CD4-positive, alpha-beta T cell treated with Interleukin-17A for 1 hour (primary cell): ENCODE results near the gene LHX3.

ENCODE experiments used
- DNase-seq: peaks from one replicate; pipeline ENCODE4 v3.0.0-alpha.2; 2020

The LHX3 gene

GRCh38 chr9:136225748-136226679, 21.1 kb upstream of the LHX3 start:
- peak; percentile 71 for DNase-seq

DNA sequence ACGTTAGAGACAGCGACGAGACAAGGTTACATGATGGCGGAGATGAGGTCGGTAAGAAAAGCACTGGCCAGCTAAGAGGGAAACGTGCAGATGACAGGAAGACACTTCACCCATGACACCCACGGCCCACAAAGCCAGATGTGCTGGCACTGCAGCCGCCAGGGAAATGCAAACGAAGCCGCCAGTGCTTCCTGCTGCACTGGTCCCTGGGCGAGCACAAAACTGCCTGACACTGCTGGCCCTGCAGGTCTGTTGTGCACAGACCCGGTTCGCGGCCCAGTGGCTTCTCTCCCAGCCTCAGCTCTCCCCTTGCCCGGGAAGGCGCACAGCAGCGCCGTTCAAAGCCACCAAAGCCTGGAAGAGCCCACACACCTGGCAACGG, 20.4 kb upstream of the LHX3 start:
- peak; percentile 43 for DNase-seq

DNA sequence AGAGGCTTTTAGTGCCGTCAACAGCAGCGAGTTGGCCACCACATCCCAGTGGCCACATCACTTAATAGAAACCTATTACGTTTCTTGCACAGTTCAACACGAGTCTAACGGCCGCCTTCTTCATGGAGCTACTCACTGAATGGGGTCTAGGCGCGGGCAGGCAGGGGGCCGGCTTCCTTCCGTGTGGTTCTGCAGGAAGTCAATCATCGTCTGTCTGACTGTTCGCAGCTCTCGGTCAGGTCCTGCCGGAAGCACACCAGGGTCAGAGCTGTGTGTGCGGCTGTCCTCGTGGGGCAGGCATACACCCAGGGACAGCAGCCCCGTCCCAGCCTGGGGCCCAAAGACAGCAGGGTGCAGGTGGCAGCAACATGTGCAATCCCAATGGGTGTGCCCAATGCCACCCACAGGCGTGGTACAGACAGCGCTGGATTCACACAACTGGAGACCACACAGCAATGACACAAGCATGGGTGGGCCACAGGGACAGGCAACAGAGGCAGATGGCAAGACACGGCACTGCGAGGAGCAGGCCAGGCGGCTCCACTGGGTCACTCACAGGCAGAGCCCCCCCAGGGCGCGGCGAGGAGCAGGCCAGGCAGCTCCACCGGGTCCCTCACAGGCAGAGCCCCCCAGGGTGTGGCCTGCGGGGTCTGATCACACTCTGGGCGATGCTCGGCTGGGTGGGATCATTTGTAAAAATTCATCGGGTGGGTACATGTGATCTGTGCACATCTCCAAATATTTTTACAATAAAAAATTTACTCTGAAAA, 19.1 kb upstream of the LHX3 start:
- DNase-seq: no peak

DNA sequence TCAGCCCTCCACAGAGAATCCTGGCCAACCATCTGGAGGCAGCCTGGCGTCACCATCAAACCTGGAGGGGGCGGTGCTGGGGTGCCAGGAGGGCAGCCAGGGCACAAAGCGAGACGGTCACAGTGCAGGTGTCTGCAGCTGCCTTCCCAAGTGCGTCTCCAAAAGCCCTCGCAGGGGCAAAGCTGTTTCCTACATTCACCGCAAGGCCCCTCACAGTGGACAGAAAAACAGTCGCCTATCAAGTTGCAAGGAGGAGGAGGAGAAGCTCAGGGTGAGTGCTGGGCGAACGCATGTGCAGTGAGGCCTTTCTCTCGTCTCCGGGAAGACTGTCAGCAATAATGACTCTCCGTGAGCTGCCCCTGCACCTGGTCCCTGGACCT, 18.0 kb upstream of the LHX3 start:
- DNase-seq: no peak

GRCh38 chr9:136222166-136222905, 17.4 kb upstream of the LHX3 start:
- DNase-seq: no peak

- DNase-seq: peak; percentile 49
Measured at GRCh38 chr9:136220017-136220729, 15.2 kb upstream of the LHX3 start.

DNA sequence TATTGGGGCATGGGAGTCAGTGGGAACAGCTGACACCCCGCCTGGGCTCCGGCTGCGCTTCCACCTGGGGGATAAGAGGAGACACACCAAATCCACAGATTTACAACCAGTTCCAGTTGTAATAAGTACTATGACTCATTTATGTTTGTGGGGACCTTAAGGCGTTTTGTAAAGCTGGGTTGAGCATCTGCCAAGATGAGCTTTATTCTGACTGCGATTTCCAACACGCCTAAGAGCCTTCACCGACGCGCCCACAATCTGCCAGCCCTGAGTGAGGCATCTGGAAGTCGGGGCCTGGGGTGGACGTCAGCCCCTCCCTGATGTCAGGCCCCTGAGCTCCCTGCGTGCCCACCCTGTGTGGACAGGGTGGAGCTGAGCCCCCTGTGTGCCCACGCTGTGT, 14.3 kb upstream of the LHX3 start:
- no peak for DNase-seq

GRCh38 chr9:136218673-136219072, 13.7 kb upstream of the LHX3 start:
- DNase-seq: no peak

DNA sequence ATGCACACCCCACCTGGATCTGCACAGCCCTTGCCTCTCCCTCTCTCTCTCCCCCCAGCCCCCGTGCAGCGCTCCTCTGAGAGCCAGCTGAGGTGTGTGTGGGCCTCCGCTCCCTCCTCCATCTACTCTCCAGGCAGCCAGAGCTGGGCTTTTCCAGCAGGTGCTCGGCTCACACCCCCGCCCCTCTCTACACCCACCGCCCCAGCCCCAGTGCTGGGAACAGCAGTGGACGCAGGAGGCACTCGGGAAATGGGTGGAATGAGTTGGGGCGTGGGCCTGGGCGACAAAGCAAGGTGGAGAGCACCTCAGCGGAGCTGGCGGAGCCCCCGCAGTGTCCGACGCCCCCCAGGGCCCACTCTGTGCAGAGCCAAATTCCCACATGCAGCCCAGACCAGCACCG, 13.3 kb upstream of the LHX3 start:
- DNase-seq: no peak

- DNase-seq: no peak
Measured at GRCh38 chr9:136216541-136217244, 11.8 kb upstream of the LHX3 start.

GRCh38 chr9:136213733-136214132, 8.8 kb upstream of the LHX3 start:
- DNase-seq: no peak

GRCh38 chr9:136212345-136212950, 7.5 kb upstream of the LHX3 start:
- DNase-seq: no peak

GRCh38 chr9:136211441-136212344, 6.8 kb upstream of the LHX3 start:
- DNase-seq: no peak

DNA sequence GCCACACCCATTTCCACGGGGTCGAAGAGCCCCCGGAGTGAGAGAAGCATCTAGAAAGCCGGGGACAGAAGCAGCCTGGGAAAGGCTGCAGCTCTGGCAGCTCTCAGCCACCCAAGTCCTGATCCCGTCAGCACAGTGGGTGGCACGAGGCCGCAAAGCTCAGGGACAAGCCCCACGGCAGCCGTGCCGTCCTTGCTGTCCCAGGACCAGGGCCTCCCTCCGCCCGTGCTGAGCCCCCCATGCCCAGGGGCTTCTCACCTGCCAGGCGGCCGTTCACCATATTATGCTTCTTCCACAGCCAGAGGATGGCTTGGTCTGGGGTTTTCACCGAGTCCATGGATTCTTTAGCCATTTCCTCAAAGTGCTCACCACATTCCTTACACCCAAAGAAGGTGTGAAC, 6.1 kb upstream of the LHX3 start:
- no peak for DNase-seq

- no peak for DNase-seq
Measured at GRCh38 chr9:136210276-136210675, 5.3 kb upstream of the LHX3 start.

GRCh38 chr9:136209786-136210185, 4.9 kb upstream of the LHX3 start:
- DNase-seq: no peak

DNA sequence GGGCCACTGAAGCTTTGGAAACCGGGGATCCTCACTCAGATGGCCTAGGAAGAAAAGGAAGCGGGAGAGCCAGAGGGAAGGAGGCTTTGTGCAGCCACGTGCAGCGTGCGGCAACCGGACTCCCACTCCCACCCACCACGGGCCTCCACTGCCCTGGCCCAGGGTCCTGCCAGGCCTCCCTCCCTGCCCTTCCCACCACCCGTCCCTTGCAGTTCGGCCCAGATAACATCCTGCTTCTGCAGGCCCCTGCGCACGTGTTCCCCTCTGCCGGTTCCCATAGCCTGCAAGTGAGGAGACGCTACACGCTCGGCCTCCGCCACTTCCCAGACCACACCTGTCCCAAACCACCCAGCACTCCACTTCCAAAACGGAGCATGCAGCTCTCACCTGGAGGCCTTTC, 4.3 kb upstream of the LHX3 start:
- DNase-seq: no peak

GRCh38 chr9:136208675-136209074, 3.7 kb upstream of the LHX3 start:
- no peak for DNase-seq

DNA sequence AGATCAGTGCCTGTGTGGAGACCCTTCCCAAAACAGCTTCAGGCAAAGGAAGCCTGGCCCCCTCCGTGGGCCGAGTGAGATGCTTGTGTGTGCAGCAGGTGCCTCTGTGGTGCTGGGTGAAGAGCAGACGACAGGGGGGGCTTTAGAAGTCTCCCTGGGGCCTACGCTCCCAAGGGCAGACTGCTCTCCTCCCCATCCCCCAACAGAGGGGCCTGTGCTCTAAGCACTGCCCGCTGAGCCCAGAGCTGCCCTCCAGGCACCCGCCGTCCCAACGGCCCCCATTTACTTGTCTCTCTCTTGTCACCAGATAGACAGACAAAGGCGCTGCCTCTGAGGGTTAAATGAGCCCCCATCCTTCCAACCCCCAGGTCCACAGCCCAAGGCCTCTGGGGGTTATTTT, 2.7 kb upstream of the LHX3 start:
- DNase-seq: no peak

GRCh38 chr9:136206602-136207275, 1.8 kb upstream of the LHX3 start:
- no peak for DNase-seq
